Stimulated activated CD8-positive, alpha-beta memory T cell treated with anti-CD3 and anti-CD28 coated beads, Interleukin-4, amount 100 ng/mL, for 24 hours (primary cell): ENCODE data around the gene FGFRL1.
"Not testable (repeated sequence)": the region's sequence is repeated elsewhere in the genome, so short reads cannot be mapped to it uniquely, and the experiment has no call there.

ENCODE experiments used
- DNase-seq: peaks from one replicate; pipeline ENCODE4 v3.0.0-alpha.2; 2020; ENCODE audit warnings: low read depth

The FGFRL1 gene

DNA sequence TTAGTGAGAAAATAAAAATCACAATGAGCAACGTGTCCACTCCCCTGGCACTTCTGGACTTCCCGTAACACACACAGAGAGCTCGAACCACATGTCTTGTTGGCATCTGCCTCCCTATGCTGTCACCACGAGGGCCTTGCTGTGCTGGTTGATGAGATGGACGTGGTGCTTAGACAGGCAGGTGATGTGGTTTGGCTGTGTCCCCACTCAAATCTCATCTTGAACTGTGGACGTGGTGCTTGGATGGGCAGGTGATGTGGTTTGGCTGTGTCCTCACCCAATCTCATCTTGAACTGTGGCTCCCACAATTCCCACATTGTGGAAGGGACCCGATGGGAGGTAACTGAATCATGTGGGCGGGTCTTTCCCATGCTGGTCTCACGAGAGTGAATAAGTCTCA is 40.0 kb downstream of the FGFRL1 start:
- no peak for DNase-seq

DNA sequence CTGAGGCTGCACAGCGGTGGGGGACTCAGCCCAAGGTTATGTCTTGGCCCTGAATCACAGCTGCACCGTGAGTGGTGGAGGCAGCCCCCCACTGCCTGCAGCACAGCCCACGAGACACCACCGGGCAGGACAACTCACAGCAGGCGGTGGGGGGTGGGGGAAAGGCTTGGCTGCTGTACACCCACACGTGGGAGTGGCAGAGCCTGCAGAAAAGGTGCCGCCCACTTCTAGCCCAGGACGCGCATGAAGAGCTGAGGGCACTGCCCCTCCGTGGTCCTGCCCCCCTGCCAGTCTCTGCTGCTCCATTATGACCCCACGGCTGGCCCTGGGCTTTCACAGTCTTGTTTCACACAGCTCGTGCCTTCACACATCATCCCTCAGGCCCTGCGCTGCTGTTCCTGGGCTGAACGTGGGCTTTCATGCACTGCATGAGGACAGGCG is 40.8 kb downstream of the FGFRL1 start:
- DNase-seq: no peak

DNA sequence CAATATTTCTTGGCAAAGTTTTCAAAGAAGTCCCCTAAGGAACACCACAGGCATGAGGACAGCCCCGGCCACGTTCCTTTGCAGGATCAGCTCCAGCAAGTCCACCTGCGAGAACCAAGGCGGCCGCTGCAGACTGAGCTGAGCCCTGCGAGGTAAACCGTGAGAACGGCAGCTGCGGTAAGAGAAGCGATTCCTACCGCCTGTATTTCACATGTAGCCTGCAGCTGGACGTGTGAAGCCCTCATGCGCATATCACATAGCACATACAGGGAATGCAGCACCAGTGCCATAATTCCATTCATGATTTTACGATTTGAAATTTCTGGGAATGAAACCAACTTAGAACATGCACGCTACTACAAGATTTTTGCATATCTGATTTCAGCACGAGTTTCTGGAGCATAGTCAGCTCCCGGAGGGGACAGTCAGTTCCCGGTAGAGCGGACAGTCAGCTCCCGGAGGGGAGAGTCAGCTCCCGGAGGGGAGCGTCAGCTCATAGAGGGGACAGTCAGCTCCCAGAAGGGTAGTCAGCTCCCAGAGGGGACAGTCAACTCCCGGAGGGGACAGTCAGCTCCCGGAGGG is 41.7 kb downstream of the FGFRL1 start:
- DNase-seq: no peak

DNA sequence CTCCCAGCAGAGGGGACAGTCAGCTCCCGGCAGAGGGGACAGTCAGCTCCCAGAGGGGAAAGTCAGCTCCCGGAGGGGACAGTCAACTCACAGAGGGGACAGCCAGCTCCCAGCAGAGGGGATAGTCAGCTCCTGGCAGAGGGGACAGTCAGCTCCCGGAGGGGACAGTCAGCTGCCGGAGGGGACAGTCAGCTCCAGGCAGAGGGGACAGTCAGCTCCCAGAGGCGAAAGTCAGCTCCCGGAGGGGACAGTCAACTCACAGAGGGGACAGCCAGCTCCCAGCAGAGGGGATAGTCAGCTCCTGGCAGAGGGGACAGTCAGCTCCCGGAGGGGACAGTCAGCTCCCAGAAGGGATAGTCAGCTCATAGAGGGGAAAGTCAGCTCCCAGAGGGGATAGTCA is 42.5 kb downstream of the FGFRL1 start:
- DNase-seq: not testable (repeated sequence)

DNA sequence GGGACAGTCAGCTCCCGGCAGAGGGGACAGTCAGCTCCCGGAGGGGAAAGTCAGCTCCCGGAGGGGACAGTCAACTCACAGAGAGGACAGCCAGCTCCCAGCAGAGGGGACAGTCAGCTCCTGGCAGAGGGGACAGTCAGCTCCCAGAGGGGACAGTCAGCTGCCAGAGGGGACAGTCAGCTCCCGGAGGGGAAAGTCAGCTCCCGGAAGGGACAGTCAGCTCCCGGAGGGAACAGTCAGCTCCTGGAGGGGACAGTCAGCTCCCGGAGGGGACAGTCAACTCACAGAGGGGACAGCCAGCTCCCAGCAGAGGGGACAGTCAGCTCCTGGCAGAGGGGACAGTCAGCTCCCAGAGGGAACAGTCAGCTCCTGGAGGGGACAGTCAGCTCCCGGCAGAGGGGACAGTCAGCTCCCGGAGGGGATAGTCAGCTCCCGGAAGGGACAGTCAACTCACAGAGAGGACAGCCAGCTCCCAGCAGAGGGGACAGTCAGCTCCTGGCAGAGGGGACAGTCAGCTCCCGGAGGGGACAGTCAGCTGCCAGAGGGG is 43.3 kb downstream of the FGFRL1 start:
- DNase-seq: not testable (repeated sequence)

DNA sequence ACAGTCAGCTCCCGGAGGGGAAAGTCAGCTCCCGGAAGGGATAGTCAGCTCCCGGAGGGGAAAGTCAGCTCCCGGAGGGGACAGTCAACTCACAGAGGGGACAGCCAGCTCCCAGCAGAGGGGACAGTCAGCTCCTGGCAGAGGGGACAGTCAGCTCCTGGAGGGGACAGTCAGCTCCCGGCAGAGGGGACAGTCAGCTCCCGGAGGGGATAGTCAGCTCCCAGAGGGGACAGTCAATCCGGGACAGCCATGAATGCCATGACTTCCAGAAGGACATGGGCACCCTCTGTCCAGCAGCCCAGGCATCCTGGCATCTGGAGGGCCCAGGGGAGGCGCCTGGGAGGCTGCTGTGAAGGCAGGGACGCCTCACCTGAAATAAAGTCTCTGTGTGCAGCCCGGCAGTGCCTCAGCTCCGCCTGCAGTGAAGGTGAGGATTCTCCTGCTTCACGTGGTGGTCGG is 43.8 kb downstream of the FGFRL1 start:
- not testable (repeated sequence) for DNase-seq

DNA sequence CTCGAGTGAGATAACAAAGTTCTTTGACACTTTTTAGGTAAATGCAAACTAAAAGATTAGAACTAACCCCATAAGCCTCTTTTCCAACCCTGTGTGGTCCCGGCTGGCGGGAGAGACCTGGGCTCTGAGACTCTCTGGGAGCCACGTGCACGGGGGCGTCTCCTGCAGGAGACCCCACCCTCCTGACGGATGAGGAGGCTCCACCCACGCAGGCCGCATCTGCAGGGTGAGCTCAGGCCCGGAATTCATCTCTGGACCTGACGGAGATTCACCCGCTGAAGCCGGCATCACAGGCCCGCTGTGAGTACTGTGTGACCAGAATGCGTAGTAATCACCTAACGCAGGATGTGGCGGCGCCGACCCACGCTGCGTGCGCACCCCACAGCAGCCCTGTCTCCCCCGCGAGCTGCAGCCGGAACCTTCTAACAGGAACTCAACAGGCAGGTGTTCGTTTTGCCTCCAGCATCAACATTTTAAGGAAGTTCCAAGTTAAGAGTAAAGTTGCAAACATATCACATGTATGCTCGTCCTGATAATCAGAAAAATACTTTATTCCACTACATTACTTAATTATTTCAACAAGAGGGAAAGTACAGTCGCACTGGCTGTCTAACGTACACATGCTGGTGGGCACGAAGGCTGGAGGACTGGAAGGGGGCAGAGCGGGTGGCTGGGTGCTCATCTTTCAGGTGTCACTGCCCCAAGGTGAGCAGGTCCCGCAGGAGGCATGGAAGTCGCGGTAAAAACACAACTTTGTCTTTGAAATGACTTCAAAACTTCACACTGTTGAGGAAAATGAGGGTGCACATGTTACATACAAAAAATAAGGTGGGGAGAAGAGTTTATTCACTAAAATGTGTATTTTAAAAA is 44.5 kb downstream of the FGFRL1 start:
- DNase-seq: peak; percentile 66

DNA sequence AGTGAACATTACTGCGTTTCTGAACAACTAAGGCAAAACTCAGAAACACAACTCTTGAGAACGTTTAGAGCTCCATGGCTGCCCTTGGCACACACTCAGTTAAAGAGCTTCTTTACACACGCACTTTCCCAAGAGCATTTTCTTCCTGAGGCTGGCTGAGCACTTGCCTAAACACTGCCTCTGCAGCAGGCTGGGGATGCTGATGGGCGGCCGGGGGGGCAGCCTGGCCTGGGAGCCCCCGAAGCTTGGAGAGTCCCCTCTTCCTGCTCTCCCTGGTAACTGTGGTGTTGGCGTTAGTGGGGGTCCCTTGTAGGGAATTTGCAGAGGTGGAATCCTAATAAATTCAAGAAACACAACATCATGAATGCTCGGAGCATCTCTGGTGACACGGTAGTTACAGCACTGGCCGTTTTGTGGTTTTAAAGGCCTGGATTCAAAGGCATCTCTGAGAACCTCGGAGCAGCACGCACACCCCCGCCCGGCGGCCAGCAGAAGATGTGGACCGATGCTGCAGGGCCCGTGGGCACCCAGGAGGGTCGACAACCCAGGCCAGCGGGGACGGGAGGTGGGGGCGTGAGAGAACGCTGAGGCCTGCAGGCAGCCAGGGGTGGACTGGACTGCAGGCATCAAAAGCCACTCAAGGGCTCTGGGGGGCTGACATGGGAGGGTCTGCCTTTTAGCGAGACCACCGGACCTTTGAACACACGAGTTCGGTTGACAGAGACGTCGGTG is 45.4 kb downstream of the FGFRL1 start:
- no peak for DNase-seq

DNA sequence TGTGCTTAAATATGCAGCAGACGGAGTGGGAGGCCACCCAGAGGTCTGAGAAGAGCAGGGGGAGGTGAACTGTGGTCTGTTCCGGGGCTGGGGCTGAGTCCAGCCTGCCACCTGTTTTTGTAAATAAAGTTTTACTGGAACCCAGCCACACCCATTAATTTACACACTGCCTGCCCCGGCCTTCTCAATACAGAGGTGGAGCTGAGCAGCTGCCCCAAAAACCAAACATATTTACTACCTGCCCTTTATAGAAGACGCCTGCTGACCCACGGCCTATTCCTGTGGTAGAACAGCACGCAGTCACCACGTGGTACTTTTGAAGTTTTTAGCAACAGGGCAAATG is 45.9 kb downstream of the FGFRL1 start:
- DNase-seq: no peak

DNA sequence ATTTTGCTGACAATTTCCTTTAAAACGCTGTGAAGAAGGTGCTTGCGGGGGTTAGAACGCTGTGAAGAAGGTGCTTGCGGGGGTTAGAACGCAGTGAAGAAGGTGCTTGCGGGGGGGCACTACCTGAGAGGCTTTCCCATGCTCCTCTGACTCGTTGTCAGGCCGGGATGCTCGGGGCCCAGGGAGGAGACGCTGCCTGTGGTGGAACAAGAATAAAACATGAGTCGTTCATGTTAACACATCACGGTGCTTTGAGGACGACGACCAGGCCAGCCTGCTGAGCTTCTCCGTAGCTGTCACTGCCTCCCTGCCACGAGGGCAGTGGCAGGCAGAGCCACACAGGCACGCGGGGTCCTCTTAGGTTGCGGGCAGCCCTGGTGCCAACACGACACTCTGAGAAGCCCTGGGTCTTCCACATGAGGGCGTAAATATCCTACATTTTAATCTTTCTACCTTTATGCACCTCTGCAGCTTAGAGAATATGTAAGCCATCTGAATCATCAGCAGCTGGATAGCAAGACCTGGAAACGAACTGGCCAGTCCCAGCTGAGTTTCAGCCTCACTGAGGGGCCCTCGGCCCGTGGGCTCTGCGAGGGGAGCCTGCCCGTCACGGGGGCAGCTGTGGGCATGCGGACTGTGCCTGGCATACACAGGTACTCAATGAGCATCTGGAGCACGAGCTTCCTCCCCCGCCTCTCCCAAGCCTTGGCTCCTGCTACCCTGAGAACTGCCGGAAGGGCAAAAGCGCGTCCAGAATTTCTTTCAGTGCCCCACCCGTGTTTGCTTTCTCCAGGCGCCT is 47.0 kb downstream of the FGFRL1 start:
- no peak for DNase-seq

DNA sequence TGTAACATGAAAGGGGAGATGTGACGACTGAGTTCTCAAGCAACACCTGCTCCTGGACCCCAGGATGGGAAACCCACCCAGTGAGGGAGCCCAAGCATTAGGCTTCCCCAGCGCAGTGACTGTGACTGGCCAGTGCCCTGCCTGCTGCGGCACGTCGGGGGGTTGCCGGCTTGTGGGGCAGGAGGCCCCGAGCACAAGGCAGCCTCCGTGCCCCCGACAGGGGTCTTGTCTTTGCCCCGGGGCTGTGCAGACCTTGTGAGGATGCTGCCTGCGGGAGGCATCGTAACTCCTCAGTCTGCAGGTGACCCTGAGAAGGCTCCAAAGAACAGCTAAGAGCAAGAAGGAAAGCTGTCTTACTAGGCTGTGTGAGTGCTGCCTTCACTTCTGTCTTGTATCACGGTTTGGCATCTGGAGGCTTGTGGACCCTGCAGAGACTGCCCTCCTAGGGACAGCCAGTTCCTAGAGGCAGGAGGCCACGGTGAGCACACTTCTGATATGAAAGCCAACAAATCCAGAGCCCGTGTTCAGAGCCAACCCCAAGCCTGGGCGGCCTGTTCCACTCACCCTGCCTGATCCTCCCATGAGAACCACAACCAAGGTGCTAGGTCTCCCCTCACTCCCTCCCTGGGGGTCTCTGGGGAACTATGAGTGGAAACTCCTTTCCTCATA is 47.7 kb downstream of the FGFRL1 start:
- no peak for DNase-seq

DNA sequence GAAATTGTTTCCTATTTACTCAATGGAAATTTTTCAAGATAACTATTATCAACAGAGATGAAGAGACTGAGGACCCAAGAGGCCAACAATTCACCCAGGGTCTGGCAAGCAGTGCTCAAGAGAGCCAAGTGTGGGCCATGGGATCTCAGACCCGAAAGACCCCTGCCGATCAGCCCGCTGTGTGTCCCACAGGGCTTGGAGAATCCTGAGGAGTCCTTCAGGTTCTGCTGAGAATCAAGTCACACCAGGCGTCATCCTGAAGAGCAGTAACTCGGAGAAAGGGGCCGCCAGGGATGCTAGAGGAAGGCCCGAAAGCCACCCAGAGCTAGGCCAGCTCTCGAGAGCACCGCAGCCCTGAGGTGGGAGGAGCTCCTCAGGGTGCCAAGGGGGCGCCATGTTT is 48.7 kb downstream of the FGFRL1 start:
- DNase-seq: no peak

DNA sequence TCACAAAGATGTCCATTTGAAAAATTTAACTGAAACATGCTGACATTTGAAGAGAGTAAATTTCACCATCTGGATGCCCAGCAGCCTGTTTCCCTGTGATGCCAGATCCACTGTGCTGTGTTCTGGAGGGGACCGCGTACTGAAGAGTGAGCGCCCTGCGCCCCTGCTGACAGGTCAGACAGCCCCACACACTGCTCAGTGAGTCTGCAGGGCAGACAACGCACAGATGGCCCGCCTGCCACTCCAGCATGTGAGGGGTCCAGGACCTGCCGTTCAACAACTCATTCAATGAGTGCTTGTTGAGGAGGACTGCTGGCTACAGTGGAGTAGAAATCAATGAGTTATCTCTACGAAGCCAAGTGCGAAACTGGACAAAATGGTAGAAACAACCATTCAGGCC is 49.2 kb downstream of the FGFRL1 start:
- no peak for DNase-seq

DNA sequence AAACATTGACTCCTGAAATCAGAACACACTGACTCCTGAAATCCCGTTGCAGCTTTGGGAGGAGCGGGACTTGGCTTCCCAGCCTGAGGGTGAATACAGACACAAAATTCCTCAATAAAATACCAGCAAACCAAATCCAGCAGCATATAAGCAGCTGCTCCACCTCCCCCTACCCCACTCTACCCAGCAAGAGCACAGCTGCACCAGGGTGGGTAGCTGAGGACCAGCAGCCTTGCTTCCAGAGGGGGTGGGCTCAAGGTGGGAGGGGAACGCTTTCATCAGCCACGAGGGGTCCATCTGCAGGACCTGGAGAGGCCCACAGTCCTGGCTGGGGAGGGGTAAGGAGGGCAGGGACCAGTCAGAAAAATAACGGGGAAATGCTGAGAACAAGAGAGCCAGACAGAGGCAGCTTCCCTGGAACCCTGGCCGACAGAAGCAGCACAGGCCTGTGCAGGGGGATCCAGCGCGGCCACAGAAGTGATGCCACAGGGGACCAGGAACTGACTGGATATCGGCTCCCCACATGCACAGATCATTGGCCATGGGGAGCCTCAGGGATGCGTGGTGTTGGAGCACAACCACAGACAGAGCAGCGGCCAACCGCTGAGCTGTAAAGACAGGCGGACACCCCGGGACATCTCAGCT is 49.8 kb downstream of the FGFRL1 start:
- no peak for DNase-seq

DNA sequence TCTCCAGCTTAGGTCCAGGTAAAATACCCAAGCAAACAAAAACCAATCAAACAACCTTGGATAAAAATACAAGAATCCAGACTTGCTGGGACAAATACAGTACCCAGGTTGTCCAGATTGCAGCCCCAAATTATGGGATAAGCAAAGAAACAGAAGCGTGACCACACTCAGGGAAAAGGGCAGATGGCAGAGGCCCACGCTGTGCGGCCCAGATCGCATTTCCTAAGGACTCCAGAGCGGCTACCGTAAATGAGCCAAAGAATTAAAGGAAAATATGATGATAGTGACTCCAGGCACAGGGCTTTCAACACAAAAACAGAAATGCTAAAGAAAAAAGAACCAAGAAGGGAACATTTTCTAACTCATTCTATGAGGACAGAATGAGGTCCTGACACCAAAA is 50.3 kb downstream of the FGFRL1 start:
- no peak for DNase-seq

DNA sequence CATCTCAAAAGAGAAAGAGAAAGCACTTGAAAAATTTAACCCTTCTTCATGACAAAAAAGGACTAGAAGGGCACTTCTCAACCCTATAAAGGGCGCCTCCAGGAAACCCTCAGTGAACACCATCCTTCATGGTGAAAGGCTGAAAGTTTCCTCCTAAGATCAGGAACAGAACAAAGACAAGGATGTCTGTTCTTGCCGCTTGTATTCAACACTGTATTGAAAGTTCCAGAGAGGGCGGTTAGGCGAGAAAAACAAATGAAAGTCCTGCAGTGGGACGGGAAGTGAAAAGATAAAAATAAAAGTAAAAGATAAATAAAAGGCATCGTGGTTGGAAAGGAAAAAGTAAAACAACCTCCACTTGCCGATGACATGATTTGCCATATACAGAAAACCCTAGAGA is 51.0 kb downstream of the FGFRL1 start:
- DNase-seq: no peak

DNA sequence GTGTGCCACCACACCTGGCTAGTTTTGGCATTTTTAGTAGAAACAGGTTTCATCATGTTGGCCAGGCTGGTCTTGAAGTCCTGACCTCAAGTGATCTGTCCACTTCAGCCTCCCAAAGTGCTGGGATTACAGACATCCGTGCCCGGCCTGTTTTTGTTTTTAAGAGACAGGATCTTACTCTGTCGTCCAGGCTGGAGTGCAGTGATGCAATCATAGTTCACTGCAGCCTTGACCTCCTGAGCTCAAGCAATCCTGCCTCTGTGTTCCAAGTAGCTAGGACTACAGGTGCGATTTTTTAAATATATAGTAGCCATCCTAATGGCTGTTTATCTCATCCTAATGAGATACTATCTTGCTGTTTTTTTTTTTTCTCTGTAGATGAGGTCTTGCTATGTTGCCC is 54.3 kb downstream of the FGFRL1 start:
- DNase-seq: no peak

DNA sequence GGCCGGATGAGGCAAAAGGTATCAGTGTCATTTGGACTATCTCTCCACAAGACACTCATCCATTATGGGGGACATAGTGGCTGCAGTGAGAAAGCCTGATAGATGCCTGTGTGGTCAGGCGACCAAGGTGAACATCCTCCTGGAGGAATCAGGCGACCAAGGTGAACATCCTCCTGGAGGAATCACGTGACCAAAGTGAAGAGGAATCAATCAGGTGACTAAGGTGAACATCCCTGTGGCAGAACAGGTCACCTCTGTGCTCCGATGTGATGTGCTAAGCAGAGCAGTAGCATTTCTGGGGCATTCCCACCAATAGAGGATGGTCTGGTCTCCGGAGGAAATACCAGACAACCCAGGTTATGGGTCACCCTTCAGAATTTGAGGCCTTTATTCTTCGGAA is 58.0 kb downstream of the FGFRL1 start:
- no peak for DNase-seq

DNA sequence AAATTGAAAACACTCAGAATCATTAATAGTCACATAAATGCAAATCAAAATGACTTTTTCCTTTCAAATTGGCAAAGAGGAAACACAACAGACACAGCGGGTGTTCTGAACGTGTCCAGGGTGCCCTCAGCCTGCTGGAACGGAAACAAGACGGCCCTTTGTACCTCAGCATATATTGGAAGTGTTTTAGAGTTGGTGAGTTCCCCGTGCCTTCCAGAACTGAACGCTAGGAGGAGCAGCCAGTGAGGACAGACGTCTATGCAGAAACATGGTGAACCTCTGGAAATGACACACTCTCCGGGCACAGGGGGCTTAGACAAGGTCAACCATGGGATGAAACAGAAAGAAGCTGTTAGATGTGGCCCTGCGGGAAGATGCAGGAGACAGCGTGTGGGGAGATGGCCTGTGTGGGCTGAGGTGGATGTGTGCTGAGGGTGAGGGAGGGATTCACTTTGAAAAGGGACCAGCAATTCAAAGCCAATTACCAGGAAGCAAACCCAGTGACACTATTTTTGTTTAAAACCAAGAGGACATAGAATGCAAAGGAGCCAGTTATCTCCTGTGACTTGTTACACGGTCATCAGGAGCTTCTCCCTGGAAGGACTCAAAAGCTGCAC is 61.5 kb downstream of the FGFRL1 start:
- DNase-seq: peak; percentile 24

DNA sequence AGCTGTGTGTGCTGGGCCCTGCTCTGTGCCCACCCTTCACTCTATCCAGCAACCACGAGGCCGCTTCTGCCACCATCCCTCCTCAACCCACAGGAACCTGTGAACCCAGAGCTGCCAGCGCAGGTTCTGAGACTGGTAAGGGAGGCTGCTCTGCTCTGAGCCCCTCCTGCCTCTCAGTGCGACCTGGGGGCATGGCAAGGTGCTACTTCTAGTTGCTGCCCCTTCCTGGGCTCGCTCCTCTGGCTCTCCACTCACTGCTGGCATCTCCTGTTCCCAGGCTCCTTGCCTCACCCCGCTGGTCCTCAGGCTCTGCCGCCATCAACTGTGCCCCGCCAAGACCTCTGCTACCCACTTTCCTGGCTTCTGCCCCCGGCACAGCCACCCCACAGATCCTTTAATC is 62.7 kb downstream of the FGFRL1 start:
- DNase-seq: no peak
